Measurements from ENCODE around the gene NSFL1C. TPM values are rescaled to one million over a fixed set of nuclear protein-coding genes. Genes with fewer than 3 reads are reported as not detected.

The NSFL1C gene
- polyA plus RNA-seq, 1 donor (not counting 4 experiments of a cell fraction or from before 2014, with no cell fraction given): 38.8 TPM

- no peak overlapping the region for H3K4me3 ChIP-seq (ENCODE audit: control insufficient read depth in 2 of 3, extremely low read depth in 1 of 3, insufficient read depth in 2 of 3, low read depth in 1 of 3, low read length in 3 of 3)
- no peak for DNase-seq (ENCODE audit: low read depth, low spot score)
- H3K27ac ChIP-seq (ENCODE audit: control insufficient read depth, insufficient read depth, low read length): no peak overlapping the region
- H3K9ac ChIP-seq (ENCODE audit: control insufficient read depth, extremely low read depth, insufficient read depth, low read length): no peak overlapping the region
- H3K27me3 ChIP-seq (ENCODE audit: control insufficient read depth, extremely low read depth, insufficient read depth, low read length): no peaks in the 10 kb centered on the region
- H3K9me3 ChIP-seq (ENCODE audit: control insufficient read depth, low read depth, low read length): no peaks in the 10 kb centered on the region
- no peaks in the 10 kb centered on the region for H4K20me1 ChIP-seq (ENCODE audit: control insufficient read depth, extremely low read depth, insufficient read depth, low read length)
- no peak overlapping the region for H3K4me2 ChIP-seq (ENCODE audit: control insufficient read depth, extremely low read depth, insufficient read depth, low read depth, low read length)
- H3K9me1 ChIP-seq (ENCODE audit: control insufficient read depth, extremely low read depth, insufficient read depth, low read length): no peaks in the 10 kb centered on the region
- no peak for TF ChIP-seq EZH2 (IDR thresholded peaks at IDR 0.05; ENCODE audit: low read length)
- no peak for TF ChIP-seq CTCF (optimal IDR thresholded peaks at IDR 0.05 in 1 of 3, IDR thresholded peaks at IDR 0.05 in 1 of 3, conservative IDR thresholded peaks at IDR 0.05 in 1 of 3; ENCODE audit: extremely low read depth in 1 of 3, insufficient read depth in 2 of 3, low read length in 3 of 3)
- FAIRE-seq: no peak
- H3K36me3 ChIP-seq (ENCODE audit: control insufficient read depth in 2 of 2, extremely low read depth in 1 of 2, insufficient read depth in 2 of 2, low read length in 2 of 2): no peaks in the 10 kb centered on the region
- peaks cover 28% of the 10 kb centered on the region for H3K4me1 ChIP-seq (ENCODE audit: control insufficient read depth, extremely low read depth, insufficient read depth, low read length)
- H3K79me2 ChIP-seq (ENCODE audit: control insufficient read depth, insufficient read depth, low read length): no peaks in the 10 kb centered on the region
- no peak overlapping the region for H2AFZ ChIP-seq (ENCODE audit: control insufficient read depth, low read length)
- dilution Hi-C loops (cut with MboI; ENCODE audit: extremely low pct_ligation_motif_present, low sequenced_read_pairs): no loop called here
Observed at GRCh38 chr20:1493536-1493935, 26.9 kb upstream of the NSFL1C start.

- peaks cover 24% of the 10 kb centered on the region for H3K4me1 ChIP-seq (ENCODE audit: control insufficient read depth, extremely low read depth, insufficient read depth, low read length)
- H3K4me2 ChIP-seq (ENCODE audit: control insufficient read depth, extremely low read depth, insufficient read depth, low read depth, low read length): no peak overlapping the region
- no peaks in the 10 kb centered on the region for H3K79me2 ChIP-seq (ENCODE audit: control insufficient read depth, insufficient read depth, low read length)
- no peak overlapping the region for H3K27ac ChIP-seq (ENCODE audit: control insufficient read depth, insufficient read depth, low read length)
- H3K9ac ChIP-seq (ENCODE audit: control insufficient read depth, extremely low read depth, insufficient read depth, low read length): no peak overlapping the region
- H2AFZ ChIP-seq (ENCODE audit: control insufficient read depth, low read length): no peak overlapping the region
- H3K4me3 ChIP-seq (ENCODE audit: control insufficient read depth in 2 of 3, extremely low read depth in 1 of 3, insufficient read depth in 2 of 3, low read depth in 1 of 3, low read length in 3 of 3): no peak overlapping the region
- H3K36me3 ChIP-seq (ENCODE audit: control insufficient read depth in 2 of 2, extremely low read depth in 1 of 2, insufficient read depth in 2 of 2, low read length in 2 of 2): no peaks in the 10 kb centered on the region
- FAIRE-seq: no peak
- no peaks in the 10 kb centered on the region for H3K9me3 ChIP-seq (ENCODE audit: control insufficient read depth, low read depth, low read length)
- DNase-seq (ENCODE audit: low read depth, low spot score): no peak
- H3K27me3 ChIP-seq (ENCODE audit: control insufficient read depth, extremely low read depth, insufficient read depth, low read length): no peaks in the 10 kb centered on the region
- H3K9me1 ChIP-seq (ENCODE audit: control insufficient read depth, extremely low read depth, insufficient read depth, low read length): no peaks in the 10 kb centered on the region
- dilution Hi-C loops (cut with MboI; ENCODE audit: extremely low pct_ligation_motif_present, low sequenced_read_pairs): no loop called here
- H4K20me1 ChIP-seq (ENCODE audit: control insufficient read depth, extremely low read depth, insufficient read depth, low read length): no peaks in the 10 kb centered on the region
- TF ChIP-seq CTCF (optimal IDR thresholded peaks at IDR 0.05 in 1 of 3, IDR thresholded peaks at IDR 0.05 in 1 of 3, conservative IDR thresholded peaks at IDR 0.05 in 1 of 3; ENCODE audit: extremely low read depth in 1 of 3, insufficient read depth in 2 of 3, low read length in 3 of 3): no peak
- no peak for TF ChIP-seq EZH2 (IDR thresholded peaks at IDR 0.05; ENCODE audit: low read length)
Observed at GRCh38 chr20:1491860-1492642, 25.4 kb upstream of the NSFL1C start.
